PC-9 (cell line): Measurements from ENCODE around the gene KIAA1217.

Experiments
- CTCF ChIP-seq: fragments of 200-600 bp; sonication (generic); conservative IDR thresholded peaks from 2 replicates; pipeline ENCODE4 v1.6.1; 2017; ENCODE audit warnings: mixed run types, antibody characterized with exemption, mild to moderate bottlenecking, moderate library complexity
- EZH2 ChIP-seq: fragments of 200-600 bp; sonication (generic); IDR thresholded peaks from 2 replicates; pipeline ENCODE4 v1.8.0; 2017; ENCODE audit warnings: antibody characterized with exemption, low read depth

- TF ChIP-seq CTCF (no peak), EZH2 (no peak)
Observed at GRCh38 chr10:24488631-24489030, 279.7 kb downstream of the KIAA1217 start.
